Stimulated activated CD8-positive, alpha-beta memory T cell treated with anti-CD3 and anti-CD28 coated beads, Interleukin-4, amount 100 ng/mL, for 4 hours (primary cell): Measurements from ENCODE around the gene CLEC12A.
"Not testable (repeated sequence)": the region's sequence is repeated elsewhere in the genome, so short reads cannot be mapped to it uniquely, and the experiment has no call there.

Experiments
- DNase-seq, 2 donors: peaks; one replicate each; pipeline ENCODE4 v3.0.0-alpha.2; 2020; ENCODE audit warnings: low read depth in 2 of 2, low spot score in 1 of 2

CLEC12A gene

GRCh38 chr12:9961901-9962300 is 9.3 kb upstream of the CLEC12A start:
- no peak for DNase-seq

- no peak for DNase-seq
These were observed 1.5 kb upstream of the CLEC12A start for GRCh38 chr12:9969673-9970072.

DNA sequence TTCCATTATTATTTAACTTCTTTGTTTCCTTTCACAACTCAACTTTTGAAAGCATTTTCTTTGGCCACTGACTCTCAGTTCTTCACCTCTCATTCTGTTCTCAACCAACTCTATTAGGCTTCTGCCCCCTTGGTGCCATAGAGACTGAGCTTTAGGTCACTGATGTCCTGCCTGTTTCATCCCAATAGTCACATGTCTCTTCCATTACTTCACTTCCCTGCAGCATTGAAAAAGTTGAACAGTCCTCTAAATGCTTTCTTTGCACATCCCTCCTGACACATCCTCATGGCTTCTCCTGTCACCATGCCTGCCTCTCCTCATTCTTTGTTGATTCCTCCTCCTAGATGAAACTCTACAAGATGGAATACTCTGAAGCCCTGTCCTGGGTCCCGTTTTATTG is 2.7 kb downstream of the CLEC12A start:
- DNase-seq: no peak

DNA sequence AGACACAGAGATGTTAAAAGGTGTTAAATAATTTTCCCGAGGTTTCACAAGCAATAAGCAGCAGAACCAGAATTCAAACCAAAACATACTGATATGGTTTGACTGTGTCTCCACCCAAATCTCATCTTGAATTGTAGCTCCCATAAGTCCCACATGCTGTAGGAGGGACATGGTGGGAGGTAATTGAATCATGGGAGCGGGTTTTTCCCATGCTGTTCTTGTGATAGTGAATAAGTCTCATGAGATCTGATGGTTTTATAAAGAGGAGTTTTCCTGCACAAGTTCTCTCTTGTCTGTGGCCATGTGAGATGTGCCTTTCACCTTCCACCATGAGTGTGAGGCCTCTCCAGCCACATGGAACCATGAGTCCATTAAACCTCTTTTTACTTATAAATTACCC is 3.5 kb downstream of the CLEC12A start:
- not testable (repeated sequence) for DNase-seq

DNA sequence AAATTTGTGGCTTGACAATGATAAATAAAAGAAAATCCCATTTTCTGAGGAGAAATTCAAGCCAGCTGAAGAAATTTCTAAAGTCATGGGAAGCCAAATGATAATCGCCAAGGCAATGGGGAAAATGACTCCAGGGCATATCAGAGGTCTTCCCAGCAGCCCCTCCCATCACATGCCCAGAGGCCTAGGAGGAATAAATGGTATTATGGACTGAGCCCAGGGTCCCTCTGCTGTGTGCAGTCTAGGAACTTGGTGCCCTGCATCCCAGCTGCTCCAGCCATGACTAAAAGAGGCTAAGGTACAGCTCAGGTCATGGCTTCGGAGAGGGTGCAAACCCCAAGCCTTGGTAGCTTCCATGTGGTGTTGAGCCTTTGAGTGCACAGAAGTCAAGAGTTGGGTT is 4.4 kb downstream of the CLEC12A start:
- no peak for DNase-seq

GRCh38 chr12:9976626-9977025 is 5.4 kb downstream of the CLEC12A start:
- not testable (repeated sequence) for DNase-seq

GRCh38 chr12:9977916-9978315 is 6.7 kb downstream of the CLEC12A start:
- DNase-seq: no peak

GRCh38 chr12:9980126-9980525 is 8.9 kb downstream of the CLEC12A start:
- no peak for DNase-seq

DNA sequence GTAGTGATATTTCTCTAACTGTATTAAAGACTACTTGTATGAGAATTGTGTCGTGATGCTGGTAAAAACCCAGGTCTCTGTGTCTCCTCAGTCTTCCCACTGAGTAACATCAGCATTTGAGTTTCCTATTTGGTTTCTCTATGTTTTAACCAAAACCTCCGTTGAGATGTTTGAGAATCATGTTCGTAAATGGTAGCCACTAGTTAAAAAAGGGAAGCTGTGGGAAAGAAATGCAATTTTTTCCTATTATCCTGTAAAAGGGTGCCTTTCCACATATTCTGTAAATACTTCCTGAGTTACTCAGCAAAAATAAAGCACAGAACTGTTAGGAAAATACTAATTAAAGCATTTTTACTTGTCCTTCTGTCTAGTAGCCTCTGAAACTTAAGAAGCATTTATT is 20.7 kb downstream of the CLEC12A start:
- DNase-seq: no peak

GRCh38 chr12:9992296-9992695 is 21.1 kb downstream of the CLEC12A start:
- DNase-seq: no peak

- DNase-seq: no peak
These were observed 27.8 kb downstream of the CLEC12A start, which contains the start of gene CLEC1B for GRCh38 chr12:9999016-9999415. CLEC1B (minus strand) TSS chr12:9999121; CDS start chr12:9999100, 21 bp downstream.

GRCh38 chr12:10001171-10001776 is 30.1 kb downstream of the CLEC12A start:
- DNase-seq: no peak

DNA sequence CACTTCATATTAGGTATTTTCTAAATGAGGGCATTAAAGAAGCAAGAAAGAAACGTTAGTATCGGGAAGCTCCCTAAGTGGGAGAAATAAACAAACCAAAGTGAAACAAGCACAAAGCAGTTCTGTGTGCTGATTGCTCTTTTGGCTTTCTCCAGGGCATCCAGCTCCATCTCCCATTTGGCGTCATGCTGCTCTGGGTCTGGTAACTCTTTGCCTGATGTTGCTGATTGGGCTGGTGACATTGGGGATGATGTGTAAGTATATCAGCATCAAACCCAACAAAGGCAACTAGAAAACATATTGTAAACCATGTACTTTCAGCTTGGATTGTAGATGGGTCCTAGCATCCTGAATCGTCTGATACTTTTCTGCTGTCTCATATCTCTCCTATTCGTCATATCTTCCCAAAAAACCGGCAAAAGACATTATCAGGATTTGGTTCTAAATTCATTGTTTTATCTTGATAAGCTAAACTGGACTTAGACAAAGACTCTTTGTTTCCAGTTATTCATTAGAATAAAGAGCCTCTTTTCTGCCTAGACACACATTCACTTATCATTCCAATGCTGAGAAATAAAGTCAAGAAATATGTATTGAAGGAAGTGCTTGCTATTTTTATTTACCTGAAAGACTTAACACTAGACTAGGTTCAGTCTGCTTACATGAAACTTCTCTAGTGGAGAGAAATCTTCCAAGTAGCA is 41.6 kb downstream of the CLEC12A start:
- DNase-seq: no peak

DNA sequence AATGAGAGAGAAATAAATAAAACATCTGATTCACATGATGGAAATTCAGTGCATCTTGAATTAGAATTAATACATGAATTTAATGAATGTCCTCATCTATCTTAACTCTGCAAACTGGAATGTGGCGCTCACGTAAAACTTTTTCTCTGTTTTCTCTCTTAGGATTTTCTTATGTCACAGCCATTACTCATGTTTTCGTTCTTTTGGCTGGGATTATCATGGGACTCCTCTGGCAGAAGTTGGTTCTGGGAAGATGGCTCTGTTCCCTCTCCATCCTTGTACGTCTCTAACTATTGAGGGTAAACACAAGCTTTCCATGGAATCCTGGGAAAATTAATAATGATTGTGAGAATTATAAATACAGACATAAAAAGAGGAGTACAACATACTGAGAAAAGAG is 44.2 kb downstream of the CLEC12A start:
- no peak for DNase-seq

- DNase-seq: no peak
These were observed 45.7 kb downstream of the CLEC12A start for GRCh38 chr12:10016881-10017280.

- no peak for DNase-seq
These were observed 47.2 kb downstream of the CLEC12A start for GRCh38 chr12:10018386-10018785.

GRCh38 chr12:10021342-10021741 is 50.1 kb downstream of the CLEC12A start:
- no peak for DNase-seq

GRCh38 chr12:10025236-10025635 is 54.0 kb downstream of the CLEC12A start:
- no peak for DNase-seq

- DNase-seq: not testable (repeated sequence)
These were observed 55.5 kb downstream of the CLEC12A start for GRCh38 chr12:10026666-10027065.

DNA sequence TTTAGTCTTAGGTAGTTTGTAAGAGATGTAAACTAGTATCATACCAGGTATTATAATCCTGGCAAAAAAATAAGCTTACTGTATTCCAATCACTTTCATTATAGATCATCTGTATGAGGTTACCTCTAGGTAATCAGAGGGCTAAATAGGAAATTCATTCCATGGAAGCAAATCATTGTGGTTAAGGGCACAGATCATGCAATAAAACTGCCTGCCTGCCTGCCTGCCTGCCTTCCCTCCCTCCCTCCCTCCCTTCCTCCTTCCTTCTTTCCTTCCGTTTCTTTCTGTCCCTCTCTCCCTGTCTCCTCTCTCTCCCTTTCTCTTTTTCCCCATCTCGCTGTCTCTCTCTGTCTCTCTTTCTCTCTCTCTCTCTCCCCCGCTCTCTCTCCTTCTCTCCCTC is 56.1 kb downstream of the CLEC12A start:
- DNase-seq: no peak

GRCh38 chr12:10027721-10028120 is 56.5 kb downstream of the CLEC12A start:
- DNase-seq: no peak

GRCh38 chr12:10030446-10030845 is 59.2 kb downstream of the CLEC12A start, which contains the start of gene CLEC9A:
CLEC9A (plus strand) TSS chr12:10030682; CDS start chr12:10052688, 22,006 bp downstream.
- no peak for DNase-seq

DNA sequence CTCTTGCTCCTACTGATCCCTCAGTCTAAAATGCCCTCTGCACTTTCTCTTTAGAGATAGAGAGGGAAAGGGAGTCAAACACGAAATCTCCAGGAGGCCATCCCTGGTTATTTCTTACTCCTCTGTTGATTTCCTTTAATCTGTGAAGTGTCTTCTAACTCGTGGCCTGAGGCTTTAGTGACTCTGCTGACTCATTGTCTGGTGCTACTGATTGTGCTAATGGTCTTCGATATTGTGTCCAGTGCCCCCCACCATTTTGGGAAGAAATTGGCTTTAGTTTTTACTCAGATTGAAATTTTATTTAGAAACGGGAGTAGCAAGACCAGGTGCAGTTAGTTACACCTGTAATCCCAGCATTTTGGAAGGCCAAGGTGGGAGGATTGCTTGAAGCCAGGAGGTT is 60.1 kb downstream of the CLEC12A start:
- no peak for DNase-seq
